ENCODE measurements around the gene CD2BP2. TPM values are rescaled to one million over a fixed set of nuclear protein-coding genes. Genes with fewer than 3 reads are reported as not detected.
A peak's percentile ranks its signal among the peaks of the same experiment; 100 is the strongest.

Gene CD2BP2
- total RNA-seq, 2 experiments from 2014 or later = 60.7 to 61.4 TPM

DNA sequence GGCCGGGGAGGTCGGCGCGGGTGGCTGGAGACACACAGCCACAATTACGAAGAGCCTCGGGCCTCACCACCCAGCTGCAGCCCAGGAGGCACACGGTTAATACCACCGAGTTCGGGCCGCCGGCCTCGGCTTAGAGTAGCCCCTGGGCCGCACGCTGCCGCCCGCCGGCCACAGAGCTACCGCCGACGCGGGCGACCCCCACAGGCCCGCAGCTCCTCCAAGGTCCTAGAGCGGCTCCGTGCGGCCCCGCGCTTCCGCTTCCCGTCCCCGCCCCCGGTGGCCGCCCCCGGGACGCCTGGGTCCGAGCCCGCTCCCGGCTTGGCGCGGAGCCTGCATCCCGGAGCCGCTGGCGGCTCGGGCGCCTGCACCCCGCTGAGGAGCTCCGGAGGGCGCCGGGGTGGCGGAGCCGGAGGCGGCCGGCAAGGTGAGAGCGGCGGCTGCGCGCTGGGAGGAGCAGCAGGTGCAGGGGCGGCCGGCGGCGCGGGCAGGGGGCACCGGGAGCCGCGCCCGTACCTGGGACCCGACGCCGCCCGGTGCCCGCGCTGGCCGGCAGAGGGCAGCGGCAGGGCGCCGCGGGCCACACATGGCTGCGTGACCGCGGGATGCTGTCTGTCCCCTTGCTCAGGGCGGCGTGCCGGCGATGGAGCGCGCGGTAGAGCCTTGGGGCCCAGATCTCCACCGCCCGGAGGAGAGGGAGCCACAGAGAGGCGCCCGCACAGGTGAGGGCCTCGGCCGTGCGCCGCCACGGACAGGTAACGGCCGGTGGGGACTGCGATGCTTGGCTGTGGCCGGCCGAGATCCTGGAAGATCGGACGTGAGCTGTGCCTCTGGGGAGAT lies 40.3 kb upstream of the CD2BP2 start, which contains the start of gene ZNF48:
TSS of gene ZNF48 (plus strand) at position 266 of the 837 bp plus-strand sequence. CDS start at position 641, 375 bp downstream.
- Mint-ChIP-seq H3K9me3 (no peaks in the 10 kb centered on the region), H3K36me3 (peaks cover 15% of the 10 kb centered on the region), H3K4me3 (peak within 1 kb of the TSS; percentile 81), H3K27ac (peak within 1 kb of the TSS; percentile 76), H3K4me1 (ENCODE audit: low read depth) (peaks cover 32% of the 10 kb centered on the region), H3K27me3 (no peaks in the 10 kb centered on the region)
- POLR2A ChIA-PET = interaction anchor here (0.5 to 2.5 kb wide), 12 partner anchors 12 to 275 kb away, joined by 3 to 20 read pairs (median 3); partner anchors contain the start of genes SEPTIN1, ZNF689 and ZNF771
- CTCF ChIA-PET = interaction anchor here (0.6 to 3.5 kb wide), 14 partner anchors 12 to 283 kb away, joined by 3 to 48 read pairs (median 5); partner anchors contain the start of genes DCTPP1, SEPTIN1 and ZNF771
- peak; percentile 64 for DNase-seq
- intact Hi-C loops (cut with micrococcal nuclease) = loop anchor here (2.0 kb wide), 1 partner anchor 15 kb away; no protein-coding TSS in a partner anchor

- H3K36me3 Mint-ChIP-seq = peaks cover 15% of the 10 kb centered on the region
- no peaks in the 10 kb centered on the region for H3K27me3 Mint-ChIP-seq
- peaks cover 28% of the 10 kb centered on the region for H3K4me1 Mint-ChIP-seq (ENCODE audit: low read depth)
- ChIA-PET CTCF (interaction anchor here (0.6 to 3.5 kb wide), 11 partner anchors 13 to 234 kb away, joined by 3 to 48 read pairs (median 5); partner anchors contain the start of genes DCTPP1, SEPTIN1 and ZNF771), POLR2A (interaction anchor here (0.5 to 2.5 kb wide), 8 partner anchors 12 to 274 kb away, joined by 3 to 20 read pairs (median 4); partner anchors contain the start of genes SEPTIN1, ZNF689 and ZNF771)
- H3K27ac Mint-ChIP-seq = peak overlapping the region; percentile 76
- no peak for DNase-seq
- H3K4me3 Mint-ChIP-seq = peak overlapping the region; percentile 81
- intact Hi-C loops (cut with micrococcal nuclease) = loop anchor here (2.0 kb wide), 1 partner anchor 14 kb away; no protein-coding TSS in a partner anchor
- no peaks in the 10 kb centered on the region for H3K9me3 Mint-ChIP-seq
These were observed 39.6 kb upstream of the CD2BP2 start for GRCh38 chr16:30394592-30395154.

DNA sequence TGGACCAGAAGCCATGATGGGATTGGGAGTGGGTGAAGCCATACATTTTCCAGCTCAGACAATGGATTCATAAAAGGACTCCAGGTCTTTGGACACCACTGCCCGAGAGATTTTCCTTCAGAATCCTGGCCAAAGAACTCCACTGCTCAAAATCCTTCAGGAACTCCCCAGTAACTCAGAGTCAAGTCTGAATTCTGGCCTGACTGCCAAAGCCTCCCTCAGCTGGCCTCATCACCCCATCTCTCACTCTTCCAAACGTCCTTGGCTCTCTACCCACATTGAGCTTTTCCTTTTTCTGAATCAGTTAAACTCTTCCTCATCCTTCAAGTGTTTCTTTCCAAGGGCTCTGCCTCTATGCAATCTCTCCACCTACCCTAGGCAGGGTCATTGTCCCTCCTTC lies 28.4 kb upstream of the CD2BP2 start:
- peak overlapping the region; percentile 95 for H3K4me3 Mint-ChIP-seq
- H3K4me1 Mint-ChIP-seq (ENCODE audit: low read depth) = peaks cover 39% of the 10 kb centered on the region
- H3K36me3 Mint-ChIP-seq = peaks cover 23% of the 10 kb centered on the region
- H3K27me3 Mint-ChIP-seq = no peaks in the 10 kb centered on the region
- intact Hi-C loops (cut with micrococcal nuclease) = loop anchor here (2.0 kb wide), 1 partner anchor 319 kb away; the partner anchor contains the start of gene ALDOA
- peak overlapping the region; percentile 95 for H3K27ac Mint-ChIP-seq
- ChIA-PET POLR2A (interaction anchor here (0.6 to 2.5 kb wide), 6 partner anchors 9 to 629 kb away, joined by 3 to 20 read pairs (median 14); partner anchors contain the start of genes TBC1D10B, ZNF48 and ZNF771), CTCF (interaction anchor here (0.9 to 4.4 kb wide), 7 partner anchors 9 to 259 kb away, joined by 3 to 24 read pairs (median 12); partner anchors contain the start of genes DCTPP1, TBC1D10B, ZNF48 and ZNF771)
- no peaks in the 10 kb centered on the region for H3K9me3 Mint-ChIP-seq
- DNase-seq = no peak

DNA sequence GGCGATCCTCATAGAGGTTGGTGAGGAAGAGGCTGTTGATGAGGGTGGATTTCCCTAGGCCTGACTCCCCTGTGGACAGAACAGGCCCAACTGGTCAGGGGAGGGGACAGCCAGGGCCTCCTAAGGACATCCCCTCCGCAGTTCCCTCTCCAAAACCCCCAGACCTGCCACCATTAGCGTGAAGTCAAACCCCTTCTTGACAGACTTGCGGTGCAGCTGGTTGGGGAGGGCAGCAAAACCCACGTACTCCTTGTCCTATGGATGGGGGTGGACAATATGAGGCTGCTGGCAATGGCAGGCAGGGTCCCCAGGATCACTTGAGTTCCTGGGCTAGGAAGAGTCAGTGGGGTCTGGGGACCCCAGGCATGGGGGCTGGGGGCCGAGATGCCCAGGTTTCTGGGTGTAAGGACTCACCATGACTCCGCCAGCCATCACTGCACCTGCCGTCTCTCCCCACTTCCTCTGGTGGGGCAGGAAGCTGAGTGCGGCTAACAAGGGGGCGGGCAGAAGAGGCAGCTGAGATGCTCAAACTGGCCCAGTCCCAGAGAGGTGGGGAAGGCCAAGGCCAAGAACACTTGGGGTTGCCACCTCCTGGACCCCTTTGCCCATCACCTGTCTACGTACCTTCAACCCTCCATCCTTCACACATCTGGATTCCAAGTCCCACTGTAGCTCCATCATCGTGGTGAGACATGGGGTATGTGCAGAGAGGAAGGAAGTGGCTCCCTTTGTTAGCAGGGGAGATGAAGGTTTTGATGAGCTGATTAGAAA lies 27.2 kb upstream of the CD2BP2 start, which contains the start of gene SEPTIN1:
TSS of gene SEPTIN1 (minus strand) at position 451 of the 771 bp plus-strand sequence. CDS start at position 432, 19 bp downstream.
- peak within 1 kb of the TSS; percentile 95 for H3K4me3 Mint-ChIP-seq
- ChIA-PET CTCF (interaction anchor here (0.9 to 4.4 kb wide), 9 partner anchors 10 to 258 kb away, joined by 3 to 24 read pairs (median 7); partner anchors contain the start of genes DCTPP1, TBC1D10B, ZNF48 and ZNF771), POLR2A (interaction anchor here (0.8 to 2.5 kb wide), 12 partner anchors 10 to 48 kb away, joined by 3 to 20 read pairs (median 4); partner anchors contain the start of genes CD2BP2, DCTPP1, TBC1D10B and ZNF48)

GRCh38 chr16:30381291-30382041 lies 26.4 kb upstream of the CD2BP2 start:
- Mint-ChIP-seq H3K9me3 (no peaks in the 10 kb centered on the region), H3K4me3 (peak overlapping the region; percentile 95), H3K36me3 (peaks cover 27% of the 10 kb centered on the region), H3K27ac (peak overlapping the region; percentile 95), H3K4me1 (ENCODE audit: low read depth) (peaks cover 49% of the 10 kb centered on the region), H3K27me3 (no peaks in the 10 kb centered on the region)
- DNase-seq = peak; percentile 72
- intact Hi-C loops (cut with micrococcal nuclease) = loop anchor here (2.0 kb wide), 2 partner anchors 13 to 317 kb away; partner anchors contain the start of genes ALDOA and ZNF48
- POLR2A ChIA-PET = interaction anchor here (0.9 to 2.5 kb wide), 5 partner anchors 11 to 30 kb away, joined by 3 to 20 read pairs (median 16); partner anchors contain the start of genes TBC1D10B, ZNF48 and ZNF771
- CTCF ChIA-PET = interaction anchor here (0.9 to 4.4 kb wide), 6 partner anchors 11 to 248 kb away, joined by 3 to 24 read pairs (median 6); partner anchors contain the start of genes DCTPP1, ZNF48 and ZNF771

More for the DNA sequence above, 27.2 kb upstream of the CD2BP2 start, which contains the start of gene SEPTIN1:
- peaks cover 27% of the 10 kb centered on the region for H3K36me3 Mint-ChIP-seq
- no peaks in the 10 kb centered on the region for H3K9me3 Mint-ChIP-seq
- H3K27ac Mint-ChIP-seq = peak within 1 kb of the TSS; percentile 95
- H3K4me1 Mint-ChIP-seq (ENCODE audit: low read depth) = peaks cover 44% of the 10 kb centered on the region
- DNase-seq = peak; percentile 90
- intact Hi-C loops (cut with micrococcal nuclease) = loop anchor here (2.0 kb wide), 1 partner anchor 317 kb away; the partner anchor contains the start of gene ALDOA
- no peaks in the 10 kb centered on the region for H3K27me3 Mint-ChIP-seq

DNA sequence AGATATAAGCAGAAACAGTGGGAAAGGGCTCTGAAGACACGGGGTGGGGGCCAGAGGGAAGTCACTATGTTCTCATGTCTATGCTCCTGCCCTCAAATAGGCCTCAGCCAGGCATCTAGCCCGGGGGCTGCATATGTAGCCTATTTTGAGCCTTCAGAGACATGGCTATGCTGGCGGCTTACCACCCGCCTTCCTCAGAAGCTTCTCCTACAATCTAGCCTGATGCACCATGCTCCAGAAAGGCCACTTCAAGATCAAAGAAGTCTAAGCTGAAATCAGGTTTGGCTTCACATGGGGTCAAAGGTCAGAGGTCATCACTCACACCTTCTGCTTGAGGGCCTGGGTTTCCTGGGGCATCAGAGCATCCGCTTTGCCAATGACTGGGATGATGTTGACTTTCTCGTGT lies 25.7 kb upstream of the CD2BP2 start:
- Mint-ChIP-seq H3K9me3 (no peaks in the 10 kb centered on the region), H3K4me3 (peak overlapping the region; percentile 95), H3K27me3 (no peaks in the 10 kb centered on the region), H3K27ac (peak overlapping the region; percentile 95), H3K4me1 (ENCODE audit: low read depth) (peaks cover 49% of the 10 kb centered on the region), H3K36me3 (peaks cover 27% of the 10 kb centered on the region)
- ChIA-PET POLR2A (interaction anchor here (0.9 kb wide), 1 partner anchor 15 kb away, joined by 3 read pairs; no protein-coding TSS in a partner anchor), CTCF (interaction anchor here (0.9 to 4.4 kb wide), 4 partner anchors 12 to 49 kb away, joined by 3 to 24 read pairs (median 13); partner anchors contain the start of genes DCTPP1 and ZNF48)
- no peak for DNase-seq
- intact Hi-C loops (cut with micrococcal nuclease) = loop anchor here (2.0 kb wide), 1 partner anchor 14 kb away; the partner anchor contains the start of gene ZNF48

DNA sequence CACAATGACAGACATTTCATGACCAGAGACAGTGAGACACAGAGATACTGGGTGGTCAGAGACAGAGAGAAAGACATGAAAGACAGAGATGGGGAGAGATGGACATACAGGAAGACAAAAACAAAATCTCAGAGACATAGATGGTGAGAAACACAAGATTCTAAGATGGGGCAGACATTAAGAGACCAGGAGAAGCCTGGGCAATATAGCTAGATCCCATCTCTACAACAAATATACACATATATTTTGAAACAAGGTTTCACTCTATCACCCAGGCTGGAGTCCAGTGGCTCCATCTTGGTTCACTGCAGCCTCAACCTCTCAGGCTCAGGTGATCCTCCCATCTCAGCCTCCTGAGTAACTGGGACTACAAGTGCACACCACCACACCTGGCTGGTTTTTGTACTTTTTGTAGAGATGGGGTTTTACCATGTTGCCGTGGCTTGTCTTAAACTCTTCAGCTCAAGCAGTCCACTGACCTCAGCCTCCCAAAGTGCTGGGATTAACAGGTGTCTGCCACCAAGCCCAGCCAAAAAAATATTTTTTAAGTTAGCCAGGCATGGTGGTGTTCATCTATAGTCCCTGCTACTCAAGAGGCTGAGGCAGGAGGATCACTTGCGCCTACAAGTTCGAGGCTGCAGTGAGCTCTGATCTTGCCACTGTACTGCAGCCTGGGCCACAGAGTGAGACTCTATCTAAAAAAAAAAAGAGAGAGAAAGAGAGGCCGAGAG lies 25.1 kb upstream of the CD2BP2 start:
- peaks cover 49% of the 10 kb centered on the region for H3K4me1 Mint-ChIP-seq (ENCODE audit: low read depth)
- ChIA-PET POLR2A (interaction anchor here (0.8 to 0.9 kb wide), 2 partner anchors 9 to 16 kb away, joined by 3 to 4 read pairs; no protein-coding TSS in a partner anchor), CTCF (interaction anchor here (1.0 to 4.4 kb wide), 4 partner anchors 13 to 29 kb away, joined by 3 to 24 read pairs (median 13); partner anchors contain the start of genes ZNF48 and ZNF771)
- peak overlapping the region; percentile 99 for H3K4me3 Mint-ChIP-seq
- intact Hi-C loops (cut with micrococcal nuclease) = loop anchor here (2.0 kb wide), 1 partner anchor 15 kb away; the partner anchor contains the start of gene ZNF48
- H3K36me3 Mint-ChIP-seq = peaks cover 27% of the 10 kb centered on the region
- H3K27ac Mint-ChIP-seq = peak overlapping the region; percentile 95
- DNase-seq = no peak
- no peaks in the 10 kb centered on the region for H3K27me3 Mint-ChIP-seq
- no peaks in the 10 kb centered on the region for H3K9me3 Mint-ChIP-seq

DNA sequence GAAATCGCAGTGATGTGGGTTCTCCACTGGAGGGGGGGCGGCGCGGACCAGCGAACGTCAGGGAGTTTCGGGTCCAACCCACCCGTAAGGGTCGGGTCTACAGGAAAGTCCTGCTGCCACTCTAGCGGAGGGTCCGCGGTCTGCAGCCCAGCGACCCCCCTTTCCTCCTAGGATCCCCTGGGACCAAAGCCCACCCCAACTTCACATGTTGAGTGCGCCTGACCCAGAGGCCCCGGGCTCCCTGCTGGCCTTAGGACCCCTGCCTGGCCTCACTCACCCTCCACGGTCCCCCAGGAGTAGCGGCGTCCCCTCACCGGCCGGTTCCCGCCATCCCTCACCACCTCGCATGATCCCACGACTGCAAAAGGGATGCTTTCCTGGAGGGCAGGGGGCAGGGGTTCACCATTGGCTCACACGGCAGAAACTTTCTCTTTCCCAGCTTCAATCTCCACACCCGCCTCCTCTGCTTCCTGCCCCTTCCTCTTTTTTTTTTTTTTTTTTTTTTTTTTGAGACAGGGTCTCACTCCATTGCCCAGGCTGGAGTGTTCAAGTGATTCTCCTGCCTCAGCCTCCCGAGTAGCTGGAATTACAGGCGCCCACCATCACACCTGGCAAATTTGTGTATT lies 24.2 kb upstream of the CD2BP2 start:
- intact Hi-C loops (cut with micrococcal nuclease) = loop anchor here (10.0 kb wide), 2 partner anchors 546 to 554 kb away; partner anchors contain the start of genes FBXL19 and MVP
- Mint-ChIP-seq H3K36me3 (peaks cover 27% of the 10 kb centered on the region), H3K4me3 (peak overlapping the region; percentile 99), H3K4me1 (ENCODE audit: low read depth) (peaks cover 48% of the 10 kb centered on the region), H3K9me3 (no peaks in the 10 kb centered on the region), H3K27ac (peak overlapping the region; percentile 96), H3K27me3 (no peaks in the 10 kb centered on the region)
- CTCF ChIA-PET = interaction anchor here (1.0 kb wide), 1 partner anchor 29 kb away, joined by 3 read pairs; the partner anchor contains the start of gene ZNF771
- no peak for DNase-seq
- POLR2A ChIA-PET = interaction anchor here (0.8 kb wide), 1 partner anchor 8 kb away, joined by 4 read pairs; no protein-coding TSS in a partner anchor
